GM19351 (cell line): Measurements from ENCODE around the gene EBP.
A peak's percentile ranks its signal among the peaks of the same experiment; 100 is the strongest.

Experiments used
- ATAC-seq: cut with Tn5 transposase; IDR thresholded peaks from one replicate; pipeline ENCODE4 v1.9.1; 2021; ENCODE audit warnings: mild to moderate bottlenecking, moderate library complexity; ENCODE audit not compliant: unreplicated experiment

Gene EBP

GRCh38 chrX:48521353-48522243, at the start of gene EBP:
Gene EBP (plus strand): TSS chrX:48521808. CDS start chrX:48523772, 1,964 bp downstream.
- peak; percentile 95 for ATAC-seq

GRCh38 chrX:48472225-48472624, 49.4 kb upstream of the EBP start:
- no peak for ATAC-seq

GRCh38 chrX:48472851-48473703, 48.5 kb upstream of the EBP start:
- ATAC-seq: no peak

GRCh38 chrX:48473704-48473990, 48.0 kb upstream of the EBP start:
- no peak for ATAC-seq

GRCh38 chrX:48474127-48474526, 47.5 kb upstream of the EBP start:
- ATAC-seq: no peak

- ATAC-seq: no peak
These were observed 47.0 kb upstream of the EBP start for GRCh38 chrX:48474581-48474980.

- ATAC-seq: no peak
These were observed 46.3 kb upstream of the EBP start for GRCh38 chrX:48475296-48475695.

- peak; percentile 92 for ATAC-seq
These were observed 45.6 kb upstream of the EBP start, which contains the start of gene FTSJ1 for GRCh38 chrX:48475774-48476577. Gene FTSJ1 (plus strand): TSS chrX:48476199. CDS start chrX:48478048, 1,849 bp downstream.

GRCh38 chrX:48476919-48477318, 44.7 kb upstream of the EBP start:
- ATAC-seq: no peak

GRCh38 chrX:48477960-48478755, 43.5 kb upstream of the EBP start:
- ATAC-seq: no peak

GRCh38 chrX:48478806-48479205, 42.8 kb upstream of the EBP start:
- no peak for ATAC-seq

- ATAC-seq: no peak
These were observed 41.5 kb upstream of the EBP start for GRCh38 chrX:48480142-48480541.

- no peak for ATAC-seq
These were observed 41.0 kb upstream of the EBP start for GRCh38 chrX:48480583-48480982.

GRCh38 chrX:48482526-48482925, 39.1 kb upstream of the EBP start:
- no peak for ATAC-seq

GRCh38 chrX:48487362-48487798, 34.2 kb upstream of the EBP start:
- no peak for ATAC-seq

- no peak for ATAC-seq
These were observed 33.6 kb upstream of the EBP start for GRCh38 chrX:48488034-48488433.

GRCh38 chrX:48489296-48489695, 32.3 kb upstream of the EBP start:
- ATAC-seq: no peak

GRCh38 chrX:48489892-48490291, 31.7 kb upstream of the EBP start:
- no peak for ATAC-seq

- no peak for ATAC-seq
These were observed 30.9 kb upstream of the EBP start for GRCh38 chrX:48490661-48491060.

- ATAC-seq: no peak
These were observed 29.8 kb upstream of the EBP start for GRCh38 chrX:48491809-48492208.
